HCT116 (cell line): Measurements from ENCODE around the gene ADCY6. TPM values are rescaled to one million over a fixed set of nuclear protein-coding genes. Genes with fewer than 3 reads are reported as not detected.

Experiments
- ATAC-seq: fragments of 200-7000 bp; cut with Tn5 transposase; 2 replicates; pipeline ENCODE4 v1.9.1; 2020; ENCODE audit warnings: mild to moderate bottlenecking, moderate library complexity
- BruUV-seq: library from RNA; stranded (reverse); fragments of 400-500 nt; replicated peaks from 2 replicates; lab custom pipeline; 2021; lab: Mats Ljungman, UMichigan
- CTCF ChIA-PET: fragments of 300-600 bp; sonication (Branson Sonifier 250); formaldehyde crosslinking; loops from one replicate; lab custom pipeline; 2021; ENCODE audit warnings: antibody characterized with exemption; lab: Charles Lee
- POLR2A ChIA-PET: fragments of 300-600, 350-600 bp; sonication (Branson Sonifier 250); formaldehyde crosslinking; loops from one replicate; lab custom pipeline; 2021; ENCODE audit warnings: antibody characterized with exemption; lab: Charles Lee
- RAD21 ChIA-PET, 2 experiments: fragments of 300-600 bp; sonication (Branson Sonifier 250); formaldehyde crosslinking; loops; one replicate each; lab custom pipeline; 2023; ENCODE audit warnings: low total read pairs in 2 of 2; ENCODE audit not compliant: uncharacterized antibody in 2 of 2, unreplicated experiment in 2 of 2, low non-redundant PET in 1 of 2; lab: Charles Lee
- DNase-seq: peaks from one replicate; pipeline ENCODE4 v3.0.0-alpha.2; 2010; ENCODE audit warnings: low read depth, low spot score
- H2AFZ ChIP-seq: fragments of 200-600 bp; shearing (Covaris generic), sonication (generic); 2 replicates; pipeline ENCODE4 v1.6.1; 2017; ENCODE audit warnings: low read depth, mixed run types, mixed read lengths, antibody characterized with exemption, low read length; ENCODE audit not compliant: poor library complexity, severe bottlenecking
- H3K27ac ChIP-seq: 2 replicates; pipeline ENCODE4 v1.5.1; 2012; ENCODE audit warnings: low read depth, low read length
- H3K27me3 ChIP-seq: fragments of 200-600 bp; sonication (generic); 2 replicates; pipeline ENCODE4 v1.6.1; 2016; ENCODE audit warnings: mixed run types, low read length, mixed read lengths; ENCODE audit not compliant: insufficient read depth
- H3K36me3 ChIP-seq, 2 experiments: fragments of 200-500 bp in 1 of 2; fragments of 200-600 bp in 1 of 2; sonication (Bioruptor generic) in 1 of 2; sonication (generic) in 1 of 2; 2 replicates each; pipeline versions ENCODE4 v1.5.1 to v1.6.1; 2014 to 2016; ENCODE audit warnings: low read length in 2 of 2, inconsistent platforms in 1 of 2, mixed read lengths in 1 of 2, mixed run types in 1 of 2; ENCODE audit not compliant: insufficient read depth in 2 of 2, control insufficient read depth in 1 of 2
- H3K4me1 ChIP-seq, 2 experiments: fragments of 200-600 bp in 1 of 2; sonication (generic) in 1 of 2; 2 replicates each; pipeline versions ENCODE4 v1.5.1 to v1.6.1; 2012 to 2017; ENCODE audit warnings: low read length in 2 of 2, inconsistent platforms in 1 of 2, mild to moderate bottlenecking in 1 of 2, mixed read lengths in 1 of 2, mixed run types in 1 of 2, moderate library complexity in 1 of 2; ENCODE audit not compliant: insufficient read depth in 2 of 2, control insufficient read depth in 1 of 2
- H3K4me2 ChIP-seq: fragments of 200-600 bp; sonication (generic); 2 replicates; pipeline ENCODE4 v1.6.1; 2017; ENCODE audit warnings: mixed run types, low read length, mixed read lengths
- H3K4me3 ChIP-seq, 2 experiments: fragments of 200-600 bp in 1 of 2; sonication (generic) in 1 of 2; replicated peaks in 1 of 2; 2 replicates each; pipeline ENCODE4 v1.5.1; 2011 to 2016; ENCODE audit warnings: low read length in 2 of 2, control low read depth in 1 of 2, low read depth in 1 of 2, mild to moderate bottlenecking in 1 of 2, mixed read lengths in 1 of 2, mixed run types in 1 of 2
- H3K79me2 ChIP-seq: fragments of 200-600 bp; sonication (generic); 2 replicates; pipeline ENCODE4 v1.6.1; 2017; ENCODE audit warnings: mild to moderate bottlenecking, mixed run types, low read length, moderate library complexity, mixed read lengths; ENCODE audit not compliant: insufficient read depth
- H3K9ac ChIP-seq: fragments of 200-600 bp; sonication (generic); 2 replicates; pipeline ENCODE4 v1.6.1; 2016; ENCODE audit warnings: low read length, mixed read lengths
- H3K9me2 ChIP-seq: fragments of 200-600 bp; sonication (generic), shearing (Covaris generic); 2 replicates; pipeline ENCODE4 v1.6.1; 2017; ENCODE audit warnings: mixed run types, mild to moderate bottlenecking, moderate library complexity; ENCODE audit not compliant: insufficient read depth
- H3K9me3 ChIP-seq, 2 experiments: fragments of 200-500 bp in 1 of 2; fragments of 200-600 bp in 1 of 2; sonication (Bioruptor generic) in 1 of 2; sonication (generic) in 1 of 2; 2 replicates each; pipeline ENCODE4 v1.6.1; 2014 to 2017; ENCODE audit warnings: low read length in 2 of 2, mixed read lengths in 2 of 2, inconsistent platforms in 1 of 2, low read depth in 1 of 2, mild to moderate bottlenecking in 1 of 2, mixed run types in 1 of 2, moderate library complexity in 1 of 2; ENCODE audit not compliant: control insufficient read depth in 1 of 2, insufficient read depth in 1 of 2
- H4K20me1 ChIP-seq: fragments of 200-600 bp; sonication (generic), shearing (Covaris generic); 2 replicates; pipeline ENCODE4 v1.6.1; 2017; ENCODE audit warnings: mixed run types, mild to moderate bottlenecking, moderate library complexity; ENCODE audit not compliant: insufficient read depth
- ATF3 ChIP-seq: IDR thresholded peaks from 2 replicates; pipeline ENCODE4 v1.6.1; 2012
- CEBPB ChIP-seq: IDR thresholded peaks from 2 replicates; pipeline ENCODE4 v1.6.1; 2012; ENCODE audit warnings: low read depth
- CTCF ChIP-seq, 3 experiments: fragments of 200-600 bp in 1 of 3; sonication (generic) in 1 of 3; IDR thresholded peaks in 2 of 3; conservative IDR thresholded peaks in 1 of 3; 2 replicates each; pipeline ENCODE4 v1.5.1; 2012 to 2017; ENCODE audit warnings: low read depth in 2 of 3, low read length in 2 of 3, antibody characterized with exemption in 1 of 3, borderline replicate concordance in 1 of 3, control low read depth in 1 of 3, mild to moderate bottlenecking in 1 of 3, mixed read lengths in 1 of 3, mixed run types in 1 of 3, moderate library complexity in 1 of 3; ENCODE audit not compliant: insufficient read depth in 1 of 3
- EGR1 ChIP-seq: IDR thresholded peaks from 2 replicates; pipeline ENCODE4 v1.6.1; 2012; ENCODE audit warnings: low read depth
- ELF1 ChIP-seq: IDR thresholded peaks from 2 replicates; pipeline ENCODE4 v1.6.1; 2012; ENCODE audit warnings: low read depth, borderline replicate concordance
- JUND ChIP-seq: IDR thresholded peaks from 2 replicates; pipeline ENCODE4 v1.6.1; 2012
- MAX ChIP-seq: IDR thresholded peaks from 2 replicates; pipeline ENCODE4 v1.6.1; 2012
- RAD21 ChIP-seq: IDR thresholded peaks from 2 replicates; pipeline ENCODE4 v1.6.1; 2012; ENCODE audit warnings: low read depth, mild to moderate bottlenecking
- REST ChIP-seq: IDR thresholded peaks from 2 replicates; pipeline ENCODE4 v1.6.1; 2012; ENCODE audit warnings: low read depth
- SIN3A ChIP-seq: IDR thresholded peaks from 2 replicates; pipeline ENCODE4 v1.6.1; 2012; ENCODE audit warnings: low read depth
- SP1 ChIP-seq: IDR thresholded peaks from 2 replicates; pipeline ENCODE4 v1.6.1; 2012; ENCODE audit warnings: low read depth
- SRF ChIP-seq: IDR thresholded peaks from 2 replicates; pipeline ENCODE4 v1.6.1; 2012; ENCODE audit warnings: low read depth
- TCF7L2 ChIP-seq: IDR thresholded peaks from 2 replicates; pipeline ENCODE4 v1.7.0; 2011; ENCODE audit warnings: borderline replicate concordance, inconsistent platforms; ENCODE audit not compliant: insufficient read depth, insufficient read length; ENCODE audit errors: extremely low read depth
- YY1 ChIP-seq: IDR thresholded peaks from 2 replicates; pipeline ENCODE4 v1.6.1; 2011; ENCODE audit warnings: low read length, low read depth, moderate library complexity, mild to moderate bottlenecking; ENCODE audit not compliant: insufficient replicate concordance; ENCODE audit errors: extremely low read depth
- ZBTB33 ChIP-seq: IDR thresholded peaks from 2 replicates; pipeline ENCODE4 v1.6.1; 2011; ENCODE audit warnings: mild to moderate bottlenecking, low read length, moderate library complexity; ENCODE audit not compliant: insufficient replicate concordance; ENCODE audit errors: extremely low read depth
- ZNF274 ChIP-seq: fragments of 200-500 bp; sonication (Bioruptor generic); IDR thresholded peaks from 2 replicates; pipeline ENCODE4 v1.6.1; 2014; ENCODE audit warnings: mild to moderate bottlenecking, low read depth, low read length, inconsistent platforms
- intact Hi-C: fragments of 100-400 bp; cut with micrococcal nuclease; formaldehyde crosslinking; loops from 2 replicates; pipeline ENCODE4 v1.10.0; 2022
- total RNA-seq: library from RNA; stranded (reverse); gene quantifications from one replicate; pipeline ENCODE4 v1.2.1, GENCODE V29; 2021; ENCODE audit not compliant: unreplicated experiment

Gene ADCY6
- total RNA-seq, 1 experiment from 2014 or later: 24.9 TPM

GRCh38 chr12:48728807-48729206, 60.1 kb downstream of the ADCY6 start:
- TF ChIP-seq SP1: no peak
- no peak for TF ChIP-seq MAX
- no peak for TF ChIP-seq SIN3A
- TF ChIP-seq YY1: no peak
- no peak for TF ChIP-seq ELF1
- no peak for TF ChIP-seq EGR1
- TF ChIP-seq CTCF (IDR thresholded peaks at IDR 0.05 in 2 of 3, conservative IDR thresholded peaks at IDR 0.05 in 1 of 3; ENCODE audit: borderline replicate concordance in 1 of 3, insufficient read depth in 1 of 3, low read depth in 2 of 3, low read length in 2 of 3): no peak
- TF ChIP-seq CEBPB: no peak
- no peak for TF ChIP-seq RAD21
- TF ChIP-seq ZBTB33: no peak
- TF ChIP-seq SRF: no peak
- TF ChIP-seq REST: no peak
- TF ChIP-seq ZNF274: no peak
- TF ChIP-seq ATF3: no peak
- no peak for TF ChIP-seq JUND
- TF ChIP-seq TCF7L2: no peak
- Histone ChIP-seq H3K9me3 (no peaks in the 10 kb centered on the region), H3K36me3 (no peaks in the 10 kb centered on the region), H3K4me1 (no peaks in the 10 kb centered on the region), H3K4me3 (no peak overlapping the region), H3K27ac (no peak overlapping the region), H3K4me2 (no peak overlapping the region), H4K20me1 (no peaks in the 10 kb centered on the region), H3K79me2 (no peaks in the 10 kb centered on the region), H3K9ac (no peak overlapping the region), H3K9me2 (no peaks in the 10 kb centered on the region), H2AFZ (no peak overlapping the region), H3K27me3 (no peaks in the 10 kb centered on the region)
- no peak for ATAC-seq
- no TSS peak for BruUV-seq
- no peak for DNase-seq
- intact Hi-C loops: no loop called here
- ChIA-PET RAD21 (no interaction called here), POLR2A (no interaction called here), CTCF (no interaction called here)
